ENCODE results near the gene HAPLN1. TPM values are rescaled to one million over a fixed set of nuclear protein-coding genes. Genes with fewer than 3 reads are reported as not detected.

HAPLN1 gene
- total RNA-seq, 1 donor from 2014 or later: not detected

- ATAC-seq (no peak), DNase-seq (ENCODE audit: low spot score) (no peak)
These were observed 74.7 kb downstream of the HAPLN1 start for GRCh38 chr5:83645936-83646335.

GRCh38 chr5:83644301-83644700, 76.4 kb downstream of the HAPLN1 start:
- DNase-seq (ENCODE audit: low spot score) (no peak), ATAC-seq (no peak)

GRCh38 chr5:83641946-83642345, 78.7 kb downstream of the HAPLN1 start:
- ATAC-seq (no peak), DNase-seq (ENCODE audit: low spot score) (no peak)

GRCh38 chr5:83639911-83640310, 80.7 kb downstream of the HAPLN1 start:
- no peak for DNase-seq (ENCODE audit: low spot score)

GRCh38 chr5:83636156-83636555, 84.5 kb downstream of the HAPLN1 start:
- ATAC-seq (no peak), DNase-seq (ENCODE audit: low spot score) (no peak)

More at GRCh38 chr5:83639911-83640310, 80.7 kb downstream of the HAPLN1 start:
- no peak for ATAC-seq

GRCh38 chr5:83633285-83633684, 87.4 kb downstream of the HAPLN1 start:
- DNase-seq (ENCODE audit: low spot score): no peak
- ATAC-seq: no peak

GRCh38 chr5:83632874-83633273, 87.8 kb downstream of the HAPLN1 start:
- no peak for DNase-seq (ENCODE audit: low spot score)
- no peak for ATAC-seq

- DNase-seq (ENCODE audit: low spot score): no peak
- ATAC-seq: no peak
These were observed 92.3 kb downstream of the HAPLN1 start for GRCh38 chr5:83628360-83628759.

GRCh38 chr5:83614841-83615240, 105.8 kb downstream of the HAPLN1 start:
- no peak for ATAC-seq
- DNase-seq (ENCODE audit: low spot score): no peak

- peak; percentile 44 for DNase-seq (ENCODE audit: low spot score)
These were observed 112.5 kb downstream of the HAPLN1 start for GRCh38 chr5:83608122-83608521.

GRCh38 chr5:83595217-83595616, 125.4 kb downstream of the HAPLN1 start:
- ATAC-seq (no peak), DNase-seq (ENCODE audit: low spot score) (no peak)

More at GRCh38 chr5:83608122-83608521, 112.5 kb downstream of the HAPLN1 start:
- ATAC-seq: peak; percentile 88

- DNase-seq (ENCODE audit: low spot score): no peak
- no peak for ATAC-seq
These were observed 129.7 kb downstream of the HAPLN1 start for GRCh38 chr5:83590966-83591365.

GRCh38 chr5:83589786-83590185, 130.9 kb downstream of the HAPLN1 start:
- ATAC-seq: no peak

More at GRCh38 chr5:83589786-83590185, 130.9 kb downstream of the HAPLN1 start:
- DNase-seq (ENCODE audit: low spot score): no peak

Other genes with a start within 250 kb of the HAPLN1 start
- gene VCAN, start 249.1 kb downstream of the HAPLN1 start, total RNA-seq: 2.3 TPM